Stimulated activated CD8-positive, alpha-beta memory T cell treated with anti-CD3 and anti-CD28 coated beads, Interleukin-12 subunit alpha, Interleukin-12 subunit beta, amount 100 ng/mL, for 24 hours (primary cell): ENCODE measurements around the gene CDCP1.
"Not testable (repeated sequence)": the region's sequence is repeated elsewhere in the genome, so short reads cannot be mapped to it uniquely, and the experiment has no call there.

Experiments
- DNase-seq: peaks from one replicate; pipeline ENCODE4 v3.0.0-alpha.2; 2020; ENCODE audit errors: extremely low read depth

The CDCP1 gene

GRCh38 chr3:45056608-45057301 is 89.4 kb downstream of the CDCP1 start:
- DNase-seq, result no peak

GRCh38 chr3:45055411-45056143 is 90.6 kb downstream of the CDCP1 start:
- no peak for DNase-seq

- no peak for DNase-seq
Observed at GRCh38 chr3:45055032-45055410, 91.2 kb downstream of the CDCP1 start.

- no peak for DNase-seq
Observed at GRCh38 chr3:45054196-45054857, 91.9 kb downstream of the CDCP1 start.

GRCh38 chr3:45053805-45054195 is 92.4 kb downstream of the CDCP1 start:
- not testable (repeated sequence) for DNase-seq

GRCh38 chr3:45051685-45052084 is 94.5 kb downstream of the CDCP1 start:
- no peak for DNase-seq

- no peak for DNase-seq
Observed at GRCh38 chr3:45049807-45050206, 96.4 kb downstream of the CDCP1 start.

GRCh38 chr3:45048244-45048643 is 97.9 kb downstream of the CDCP1 start:
- no peak for DNase-seq

- DNase-seq, result no peak
Observed at GRCh38 chr3:45043728-45044299, 102.4 kb downstream of the CDCP1 start.

- no peak for DNase-seq
Observed at GRCh38 chr3:45042162-45042561, 104.0 kb downstream of the CDCP1 start.

GRCh38 chr3:45041666-45042065 is 104.5 kb downstream of the CDCP1 start:
- DNase-seq, result no peak

- DNase-seq, result peak; percentile 72
Observed at GRCh38 chr3:45037720-45038455, 108.3 kb downstream of the CDCP1 start.

- no peak for DNase-seq
Observed at GRCh38 chr3:45035441-45036301, 110.5 kb downstream of the CDCP1 start.

GRCh38 chr3:45034612-45035252 is 111.4 kb downstream of the CDCP1 start:
- DNase-seq, result no peak

GRCh38 chr3:45033791-45034190 is 112.4 kb downstream of the CDCP1 start:
- DNase-seq, result no peak
